PC-3 (cell line): Measurements from ENCODE around the gene PLVAP. TPM values are rescaled to one million over a fixed set of nuclear protein-coding genes. Genes with fewer than 3 reads are reported as not detected.

ENCODE experiments used
- ATAC-seq: fragments of 200-7000 bp; cut with Tn5 transposase; 2 replicates; pipeline ENCODE4 v1.9.1; 2020; ENCODE audit warnings: mild to moderate bottlenecking, moderate library complexity
- BruUV-seq: library from RNA; stranded (reverse); fragments of 400-500 nt; replicated peaks from 2 replicates; lab custom pipeline; 2021; lab: Mats Ljungman, UMichigan
- CTCF ChIA-PET: fragments of 300-600 bp; sonication (Branson Sonifier 250); formaldehyde crosslinking; loops from one replicate; lab custom pipeline; 2022; ENCODE audit warnings: antibody characterized with exemption; lab: Charles Lee
- POLR2A ChIA-PET: fragments of 300-600 bp; sonication (Branson Sonifier 250); formaldehyde crosslinking; loops from one replicate; lab custom pipeline; 2022; ENCODE audit warnings: antibody characterized with exemption; ENCODE audit not compliant: unreplicated experiment; lab: Charles Lee
- DNase-seq: peaks from one replicate; pipeline ENCODE4 v3.0.0-alpha.2; 2015
- H2AFZ ChIP-seq: fragments of 300-600 bp; sonication (generic); 2 replicates; pipeline ENCODE4 v1.6.0; 2016; ENCODE audit warnings: antibody characterized with exemption, low read length
- H3F3A ChIP-seq: fragments of 300-600 bp; sonication (generic); one replicate; pipeline ENCODE4 v1.6.0; 2017; ENCODE audit warnings: antibody characterized with exemption, low read length, control low read depth, mild to moderate bottlenecking; ENCODE audit not compliant: unreplicated experiment
- H3K27ac ChIP-seq: fragments of 300-600 bp; sonication (generic); 2 replicates; pipeline ENCODE4 v1.5.1; 2016; ENCODE audit warnings: mild to moderate bottlenecking, low read length
- H3K27me3 ChIP-seq: fragments of 300-600 bp; sonication (generic); 2 replicates; pipeline ENCODE4 v1.6.1; 2016; ENCODE audit warnings: low read length, mixed read lengths
- H3K36me3 ChIP-seq: fragments of 300-600 bp; sonication (generic); 2 replicates; pipeline ENCODE4 v1.6.1; 2016; ENCODE audit warnings: low read depth, mixed run types, low read length, mixed read lengths
- H3K4me1 ChIP-seq: fragments of 300-600 bp; sonication (generic); 2 replicates; pipeline ENCODE4 v1.5.1; 2016; ENCODE audit warnings: low read length; ENCODE audit not compliant: insufficient read depth
- H3K4me2 ChIP-seq: fragments of 300-600 bp; sonication (generic); 2 replicates; pipeline ENCODE4 v1.6.0; 2016; ENCODE audit warnings: low read length
- H3K4me3 ChIP-seq: fragments of 300-600 bp; sonication (generic); 2 replicates; pipeline ENCODE4 v1.5.1; 2016; ENCODE audit warnings: mild to moderate bottlenecking, low read length, mixed read lengths
- H3K79me2 ChIP-seq: fragments of 300-600 bp; sonication (generic); 2 replicates; pipeline ENCODE4 v1.6.1; 2017; ENCODE audit warnings: low read length, mixed read lengths
- H3K9ac ChIP-seq: fragments of 300-600 bp; sonication (generic); 2 replicates; pipeline ENCODE4 v1.6.0; 2016; ENCODE audit warnings: mild to moderate bottlenecking, low read length
- H3K9me2 ChIP-seq: fragments of 300-600 bp; sonication (generic); replicated peaks from 2 replicates; pipeline ENCODE4 v1.6.1; 2016; ENCODE audit warnings: mixed run types, low read length, mixed read lengths
- H3K9me3 ChIP-seq: fragments of 300-600 bp; sonication (generic); 2 replicates; pipeline ENCODE4 v1.6.1; 2016; ENCODE audit warnings: low read length, mixed read lengths
- H4K20me1 ChIP-seq: fragments of 300-600 bp; sonication (generic); 2 replicates; pipeline ENCODE4 v1.6.1; 2016; ENCODE audit warnings: low read length, mixed read lengths
- EZH2 ChIP-seq: fragments of 300-600 bp; sonication (generic); IDR thresholded peaks from one replicate; pipeline ENCODE4 v1.6.1; 2017; ENCODE audit warnings: antibody characterized with exemption, mild to moderate bottlenecking, low read length; ENCODE audit not compliant: unreplicated experiment
- EZH2phosphoT487 ChIP-seq: fragments of 300-600 bp; sonication (generic); IDR thresholded peaks from 2 replicates; pipeline ENCODE4 v1.6.1; 2018; ENCODE audit warnings: mild to moderate bottlenecking, antibody characterized with exemption, low read length, borderline replicate concordance
- intact Hi-C: fragments of 100-400 bp; cut with micrococcal nuclease; formaldehyde crosslinking; loops from 2 replicates; pipeline ENCODE4 v1.9.0; 2023
- total RNA-seq: library from RNA; depleted of rRNA; stranded (reverse); fragments of >200 nt; gene quantifications from 2 replicates; pipeline ENCODE4 v1.2.3, GENCODE V29; 2014
- TF ChIP-seq, protein P1 (sequence below): fragments of 300-600 bp; sonication (generic); conservative IDR thresholded peaks from 2 replicates; pipeline ENCODE4 v1.5.1; 2017; ENCODE audit warnings: antibody characterized with exemption, low read depth, mild to moderate bottlenecking, low read length

The PLVAP gene
- total RNA-seq, 1 experiment from 2014 or later = not detected

GRCh38 chr19:17398902-17399527, 21.9 kb upstream of the PLVAP start:
- Histone ChIP-seq H3K27ac (no peak overlapping the region), H3K9me2 (no peaks in the 10 kb centered on the region), H3K4me2 (no peak overlapping the region), H3K4me1 (no peaks in the 10 kb centered on the region), H3K36me3 (no peaks in the 10 kb centered on the region), H2AFZ (no peak overlapping the region), H3K9ac (no peak overlapping the region), H3K27me3 (no peaks in the 10 kb centered on the region), H3K79me2 (no peaks in the 10 kb centered on the region), H4K20me1 (no peaks in the 10 kb centered on the region), H3K9me3 (no peaks in the 10 kb centered on the region), H3K4me3 (no peak overlapping the region), H3F3A (no peaks in the 10 kb centered on the region)
- intact Hi-C loops = no loop called here
- no TSS peak for BruUV-seq
- DNase-seq = no peak
- ChIA-PET CTCF (no interaction called here), POLR2A (interaction anchor here (0.6 kb wide), 1 partner anchor 33 kb away, joined by 3 read pairs; no protein-coding TSS in a partner anchor)
- ATAC-seq = no peak
- TF ChIP-seq, protein P1, sequence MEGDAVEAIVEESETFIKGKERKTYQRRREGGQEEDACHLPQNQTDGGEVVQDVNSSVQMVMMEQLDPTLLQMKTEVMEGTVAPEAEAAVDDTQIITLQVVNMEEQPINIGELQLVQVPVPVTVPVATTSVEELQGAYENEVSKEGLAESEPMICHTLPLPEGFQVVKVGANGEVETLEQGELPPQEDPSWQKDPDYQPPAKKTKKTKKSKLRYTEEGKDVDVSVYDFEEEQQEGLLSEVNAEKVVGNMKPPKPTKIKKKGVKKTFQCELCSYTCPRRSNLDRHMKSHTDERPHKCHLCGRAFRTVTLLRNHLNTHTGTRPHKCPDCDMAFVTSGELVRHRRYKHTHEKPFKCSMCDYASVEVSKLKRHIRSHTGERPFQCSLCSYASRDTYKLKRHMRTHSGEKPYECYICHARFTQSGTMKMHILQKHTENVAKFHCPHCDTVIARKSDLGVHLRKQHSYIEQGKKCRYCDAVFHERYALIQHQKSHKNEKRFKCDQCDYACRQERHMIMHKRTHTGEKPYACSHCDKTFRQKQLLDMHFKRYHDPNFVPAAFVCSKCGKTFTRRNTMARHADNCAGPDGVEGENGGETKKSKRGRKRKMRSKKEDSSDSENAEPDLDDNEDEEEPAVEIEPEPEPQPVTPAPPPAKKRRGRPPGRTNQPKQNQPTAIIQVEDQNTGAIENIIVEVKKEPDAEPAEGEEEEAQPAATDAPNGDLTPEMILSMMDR = no peak
- TF ChIP-seq EZH2 (no peak), EZH2phosphoT487 (no peak)

- no peaks in the 10 kb centered on the region for H3F3A ChIP-seq
- no peak overlapping the region for H2AFZ ChIP-seq
- BruUV-seq = no TSS peak
- H3K4me2 ChIP-seq = no peak overlapping the region
- TF ChIP-seq EZH2 = no peak
- TF ChIP-seq, protein P1 = peak; percentile 52
- ATAC-seq = 0 out of 2 replicates have a peak, but pooled peaks have one; percentile 3
- H3K4me3 ChIP-seq = no peak overlapping the region
- intact Hi-C loops = loop anchor here (5.0 kb wide), 1 partner anchor 72 kb away; no protein-coding TSS in a partner anchor
- no peaks in the 10 kb centered on the region for H4K20me1 ChIP-seq
- DNase-seq = peak; percentile 50
- no peaks in the 10 kb centered on the region for H3K79me2 ChIP-seq
- POLR2A ChIA-PET = no interaction called here
- no peak overlapping the region for H3K9ac ChIP-seq
- CTCF ChIA-PET = no interaction called here
- no peaks in the 10 kb centered on the region for H3K9me3 ChIP-seq
- no peaks in the 10 kb centered on the region for H3K9me2 ChIP-seq
- H3K27ac ChIP-seq = no peak overlapping the region
- H3K36me3 ChIP-seq = no peaks in the 10 kb centered on the region
- H3K27me3 ChIP-seq = no peaks in the 10 kb centered on the region
- peaks cover 11% of the 10 kb centered on the region; the same call in 1 of the 2 replicates for H3K4me1 ChIP-seq
Observed at GRCh38 chr19:17394891-17395415, 17.8 kb upstream of the PLVAP start.

DNA sequence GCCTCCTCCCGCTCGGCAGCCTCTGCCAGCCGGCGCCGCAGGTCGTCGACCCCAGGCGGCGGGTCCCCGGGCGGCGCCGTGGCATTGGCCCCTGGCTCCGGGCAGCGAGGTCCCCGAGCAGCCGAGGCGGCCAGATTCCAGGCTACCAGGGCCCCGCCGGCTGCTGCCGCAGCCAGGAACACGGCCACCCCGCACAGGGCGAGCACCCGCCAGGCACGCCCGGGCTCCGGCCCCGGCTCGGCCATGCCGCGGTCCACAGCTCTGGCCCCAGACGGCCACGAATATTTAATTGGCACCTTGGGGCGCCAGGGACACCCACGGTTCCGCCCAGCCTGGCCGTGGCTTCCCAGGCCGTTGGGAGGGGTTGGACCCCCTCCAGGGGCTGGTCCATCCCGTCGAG, 16.8 kb upstream of the PLVAP start, which contains the start of gene CCDC194:
Gene CCDC194 (minus strand): TSS at position 283 of the 400 bp plus-strand sequence. CDS start 38 bp downstream, at position 245.
- no peaks in the 10 kb centered on the region for H3F3A ChIP-seq
- ATAC-seq (no peak), DNase-seq (no peak)
- no peak within 1 kb of the TSS for H3K4me3 ChIP-seq
- H3K27ac ChIP-seq = no peak within 1 kb of the TSS
- H3K27me3 ChIP-seq = no peaks in the 10 kb centered on the region
- peaks cover 11% of the 10 kb centered on the region; the same call in 1 of the 2 replicates for H3K4me1 ChIP-seq
- BruUV-seq = no TSS peak
- intact Hi-C loops = loop anchor here (5.0 kb wide), 1 partner anchor 73 kb away; no protein-coding TSS in a partner anchor
- H4K20me1 ChIP-seq = no peaks in the 10 kb centered on the region
- TF ChIP-seq, protein P1 = no peak
- no peak for TF ChIP-seq EZH2
- TF ChIP-seq EZH2phosphoT487 = no peak
- no peaks in the 10 kb centered on the region for H3K36me3 ChIP-seq
- H3K9ac ChIP-seq = no peak within 1 kb of the TSS
- no peaks in the 10 kb centered on the region for H3K79me2 ChIP-seq
- H2AFZ ChIP-seq = no peak within 1 kb of the TSS
- POLR2A ChIA-PET = no interaction called here
- H3K9me2 ChIP-seq = no peaks in the 10 kb centered on the region
- no peak within 1 kb of the TSS for H3K4me2 ChIP-seq
- CTCF ChIA-PET = no interaction called here
- no peaks in the 10 kb centered on the region for H3K9me3 ChIP-seq
